ENCODE data around the gene UBL3.

GRCh38 chr13:29858667-29859066 is 8.2 kb upstream of the UBL3 start:
- TF ChIP-seq CTCF (IDR thresholded peaks at IDR 0.05 in 4 of 5, conservative IDR thresholded peaks at IDR 0.05 in 1 of 5): no peak
- no peak for TF ChIP-seq POLR2A (IDR thresholded peaks at IDR 0.05)
